GM21717 (cell line): Measurements from ENCODE around the gene MYL6B.
A peak's percentile ranks its signal among the peaks of the same experiment; 100 is the strongest.

Experiments
- ATAC-seq: cut with Tn5 transposase; IDR thresholded peaks from one replicate; pipeline ENCODE4 v1.9.1; 2021; ENCODE audit warnings: mild to moderate bottlenecking, moderate library complexity; ENCODE audit not compliant: unreplicated experiment

The MYL6B gene

DNA sequence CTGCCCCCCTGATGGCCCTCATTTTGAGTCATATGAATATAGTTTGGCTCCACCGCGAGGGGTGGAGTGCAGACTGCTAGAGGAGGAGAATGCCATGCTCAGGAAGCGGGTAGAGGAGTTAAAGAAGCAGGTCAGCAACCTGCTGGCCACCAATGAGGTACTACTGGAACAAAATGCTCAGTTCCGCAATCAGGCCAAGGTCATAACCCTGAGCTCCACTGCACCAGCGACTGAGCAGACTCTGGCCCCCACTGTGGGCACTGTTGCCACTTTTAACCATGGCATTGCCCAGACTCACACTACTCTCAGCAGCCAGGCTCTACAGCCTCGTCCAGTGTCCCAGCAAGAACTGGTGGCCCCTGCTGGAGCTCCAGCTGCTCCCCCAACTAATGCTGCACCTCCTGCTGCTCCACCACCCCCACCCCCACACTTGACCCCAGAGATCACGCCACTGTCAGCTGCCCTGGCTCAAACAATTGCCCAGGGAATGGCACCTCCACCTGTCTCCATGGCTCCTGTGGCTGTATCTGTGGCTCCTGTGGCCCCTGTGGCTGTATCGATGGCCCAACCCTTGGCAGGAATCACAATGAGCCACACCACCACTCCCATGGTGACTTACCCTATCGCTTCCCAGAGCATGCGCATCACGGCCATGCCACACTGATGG lies 31.1 kb upstream of the MYL6B start:
- no peak for ATAC-seq

DNA sequence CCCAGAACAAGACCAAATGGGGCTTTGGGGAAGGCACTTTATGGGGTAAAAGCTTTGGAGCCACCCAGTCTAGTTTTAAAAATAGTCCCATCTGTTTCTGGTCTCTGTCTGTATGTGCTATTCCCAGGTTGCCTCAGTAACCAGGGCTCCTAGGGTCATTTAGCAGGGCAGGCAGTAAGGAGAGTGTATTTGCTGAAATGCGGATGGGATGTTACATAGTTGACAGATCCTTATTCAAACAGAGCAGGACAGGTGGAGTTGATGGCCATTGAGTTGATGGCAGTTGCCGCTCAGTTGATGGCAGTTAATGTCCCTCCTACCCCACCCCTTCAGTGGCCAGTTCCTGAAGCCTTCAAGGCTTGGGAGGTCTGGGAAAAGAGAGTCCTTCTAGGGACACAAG lies 29.8 kb upstream of the MYL6B start:
- no peak for ATAC-seq

DNA sequence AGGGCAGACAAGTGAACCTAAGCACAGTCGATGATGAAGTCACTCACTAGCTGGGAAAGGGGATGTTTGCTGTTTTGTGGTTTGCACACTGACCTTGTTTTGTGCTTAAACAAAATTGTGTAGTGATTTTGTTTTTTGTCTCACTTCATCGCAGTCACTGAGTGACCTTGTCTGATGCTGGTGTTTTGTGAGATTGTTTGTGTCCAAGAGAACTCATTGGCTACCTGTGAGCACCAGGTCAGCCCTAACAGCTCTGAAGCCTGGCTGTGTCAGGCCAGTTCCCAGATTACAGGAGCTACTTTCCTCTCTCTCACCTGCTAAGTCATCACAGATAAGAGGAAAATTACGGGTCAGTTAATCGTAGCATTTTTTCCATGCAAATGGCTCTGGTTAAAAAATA lies 28.3 kb upstream of the MYL6B start:
- no peak for ATAC-seq

DNA sequence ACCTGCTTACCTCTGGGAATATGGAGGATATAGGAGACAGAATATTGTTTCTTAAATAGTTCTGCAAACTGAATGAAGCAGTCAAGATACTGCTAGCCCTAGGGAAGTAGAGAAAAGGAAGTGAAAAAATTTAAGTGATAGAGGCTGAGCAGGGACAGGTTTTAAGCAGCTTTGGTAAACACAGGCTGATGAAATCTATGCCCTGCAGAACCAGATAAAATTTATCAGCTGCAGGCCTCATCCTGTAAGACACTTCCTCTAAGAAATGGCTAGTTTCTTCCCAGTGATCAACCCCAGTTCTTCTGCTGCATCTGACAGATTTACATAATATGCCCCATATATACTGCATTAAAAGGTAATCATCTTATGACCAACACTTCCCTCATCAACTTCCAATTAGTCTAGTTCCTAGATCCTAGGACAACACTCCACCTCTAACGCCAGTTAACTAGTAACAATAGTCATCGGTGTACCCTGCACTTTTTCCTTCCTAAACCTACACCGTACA lies 25.6 kb upstream of the MYL6B start:
- ATAC-seq, result no peak

DNA sequence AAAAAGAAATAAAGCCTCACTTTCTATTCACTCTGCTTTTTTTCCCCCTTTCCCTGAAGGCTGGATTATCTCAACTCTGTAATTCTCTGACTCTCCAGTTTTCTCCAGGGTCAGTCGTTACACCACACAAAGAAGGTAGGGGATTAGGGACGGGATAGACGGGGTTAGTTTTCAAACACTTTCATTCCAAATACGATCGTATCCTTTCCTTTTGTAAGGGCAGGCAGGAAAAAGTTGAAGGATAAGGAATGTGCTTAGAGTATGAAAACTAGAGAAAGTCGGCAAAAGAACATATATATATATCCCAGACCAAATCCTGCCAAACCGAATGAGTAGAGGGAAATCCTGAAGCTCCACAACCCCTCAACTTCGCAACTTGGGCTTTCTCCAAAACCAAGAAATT lies 24.9 kb upstream of the MYL6B start:
- no peak for ATAC-seq

DNA sequence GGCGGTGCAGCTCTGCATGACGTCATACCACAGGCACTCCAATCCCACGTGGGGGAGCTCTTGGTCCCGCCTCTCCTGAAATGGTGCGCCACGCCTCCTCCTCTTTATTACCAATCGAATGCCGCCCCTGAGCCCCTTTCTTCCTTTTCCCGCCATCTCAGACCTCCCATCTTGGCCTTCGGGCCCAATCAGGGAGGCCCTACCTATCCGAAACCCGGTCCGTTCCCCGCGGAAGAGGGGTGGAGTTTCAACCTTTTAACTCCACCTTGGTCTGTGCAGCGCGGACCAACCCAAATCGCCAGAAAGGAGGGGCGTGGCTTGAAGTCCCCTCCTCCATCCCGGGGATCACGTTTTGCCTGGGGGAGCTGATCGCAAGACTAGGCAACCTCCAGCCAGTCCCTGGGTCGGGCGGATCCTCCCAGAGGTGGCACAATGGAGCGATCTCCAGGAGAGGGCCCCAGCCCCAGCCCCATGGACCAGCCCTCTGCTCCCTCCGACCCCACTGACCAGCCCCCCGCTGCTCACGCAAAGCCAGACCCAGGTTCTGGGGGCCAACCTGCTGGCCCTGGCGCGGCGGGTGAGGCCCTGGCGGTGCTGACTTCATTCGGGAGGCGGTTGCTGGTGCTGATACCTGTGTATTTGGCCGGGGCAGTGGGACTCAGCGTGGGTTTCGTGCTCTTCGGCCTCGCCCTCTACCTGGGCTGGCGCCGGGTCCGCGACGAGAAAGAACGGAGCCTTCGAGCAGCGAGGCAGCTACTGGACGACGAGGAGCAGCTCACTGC lies 24.3 kb upstream of the MYL6B start, which contains the start of gene ESYT1:
ESYT1 (plus strand) TSS at position 380 of the 782 bp plus-strand sequence; CDS start at position 433, 53 bp downstream.
- peak; percentile 80 for ATAC-seq

DNA sequence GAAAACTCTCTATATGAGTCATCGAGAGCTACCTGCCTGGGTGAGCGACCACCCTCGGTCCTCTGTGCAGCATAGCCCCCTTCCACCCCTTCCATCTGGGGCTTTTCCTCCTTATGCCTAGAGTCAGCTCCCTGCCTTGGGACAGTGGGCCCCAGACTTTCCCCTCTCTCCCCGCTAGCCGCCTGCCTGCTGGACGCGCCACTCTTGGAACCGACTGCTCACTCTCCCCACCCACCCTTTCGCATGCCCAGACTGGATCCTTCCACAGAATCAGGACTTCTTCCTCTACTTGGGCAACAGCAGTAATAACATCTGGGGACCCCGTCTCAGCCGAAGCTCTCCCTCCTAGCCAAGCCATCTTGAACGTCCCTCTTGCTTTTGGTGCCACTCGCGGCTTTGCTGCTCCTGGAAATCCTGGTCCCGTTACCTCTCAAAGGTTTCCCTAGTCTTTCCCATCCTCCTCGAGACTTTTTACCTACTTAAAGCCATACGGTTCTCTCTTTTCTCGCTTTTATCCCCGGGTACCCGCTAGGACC lies 23.6 kb upstream of the MYL6B start:
- no peak for ATAC-seq

DNA sequence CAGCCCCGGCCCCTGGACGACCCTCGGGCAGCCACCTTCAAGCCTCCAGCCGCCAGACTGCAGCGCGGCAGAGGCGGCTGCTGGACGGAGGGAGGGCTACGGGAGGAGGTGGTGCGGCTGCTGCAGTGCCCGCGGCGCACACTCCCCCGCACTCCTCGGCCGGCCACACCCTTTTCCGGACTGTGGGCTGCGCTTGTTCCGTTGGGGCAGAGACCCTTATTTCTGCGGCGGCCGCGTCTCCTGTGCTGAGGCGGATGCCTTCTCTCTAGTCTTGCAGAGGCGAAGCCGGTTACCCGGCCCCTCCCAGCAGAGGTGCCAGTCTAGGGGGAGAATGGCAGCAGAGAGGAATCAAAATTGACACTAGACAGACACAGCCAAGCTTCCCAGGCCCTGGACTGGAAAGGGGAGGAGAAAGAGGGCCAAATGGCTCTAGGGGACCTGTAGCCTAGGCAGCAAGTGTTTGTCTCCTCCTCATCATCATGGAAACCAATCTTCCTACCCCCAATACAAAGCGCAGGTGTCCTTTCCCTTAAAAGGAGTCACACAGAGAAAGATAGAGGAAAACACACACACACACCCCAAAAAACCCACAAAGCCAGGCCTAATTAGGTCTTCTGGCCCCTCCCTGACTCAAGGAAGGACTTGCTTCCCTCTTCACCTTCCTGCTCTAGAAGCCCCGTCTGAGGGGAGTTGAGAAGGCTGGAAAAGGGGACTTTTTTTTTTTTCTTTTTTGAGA lies 23.0 kb upstream of the MYL6B start:
- peak; percentile 30 for ATAC-seq

DNA sequence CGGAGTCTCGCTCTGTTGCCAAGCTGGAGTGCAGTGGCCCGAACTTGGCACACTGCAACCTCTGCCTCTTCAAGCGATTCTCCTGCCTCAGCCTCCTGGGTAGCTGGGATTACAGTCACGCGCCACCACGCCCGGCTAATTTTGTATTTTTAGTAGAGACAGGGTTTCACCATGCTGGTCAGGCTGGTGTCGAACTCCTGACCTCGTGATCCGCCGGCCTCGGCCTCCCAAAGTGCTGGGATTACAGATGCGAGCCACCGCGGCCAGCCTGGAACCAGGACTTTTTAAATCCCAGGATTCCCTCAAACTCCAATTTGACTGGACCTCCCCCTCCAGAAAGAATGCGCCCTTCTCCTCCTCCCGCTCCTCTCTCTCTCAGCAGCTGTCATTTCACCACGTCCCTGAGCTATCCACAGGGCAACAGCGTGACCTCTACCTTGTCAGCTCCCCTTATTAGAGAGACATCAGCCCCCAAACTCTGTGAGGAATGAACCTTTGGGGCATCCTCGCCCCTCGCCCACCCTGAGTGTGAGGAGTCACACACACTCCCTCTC lies 22.4 kb upstream of the MYL6B start:
- ATAC-seq, result no peak

DNA sequence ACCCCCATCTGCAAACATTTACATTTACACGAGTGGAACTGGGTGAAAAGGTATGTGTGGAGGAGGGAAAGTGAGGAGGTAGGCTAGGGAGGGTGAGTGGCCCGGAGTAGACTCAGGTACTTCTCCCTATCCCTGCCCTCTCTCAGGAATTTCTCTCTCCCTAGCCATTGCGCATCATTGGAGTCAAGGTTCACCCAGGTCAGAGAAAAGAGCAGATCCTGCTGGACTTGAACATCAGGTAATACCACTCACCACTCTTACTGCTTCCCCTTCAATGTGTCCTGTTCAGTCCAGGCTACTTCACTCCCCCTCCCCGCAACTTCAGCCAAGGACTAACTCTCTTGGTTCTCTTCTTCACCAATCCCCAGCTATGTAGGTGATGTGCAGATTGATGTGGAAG lies 21.5 kb upstream of the MYL6B start:
- ATAC-seq, result no peak

DNA sequence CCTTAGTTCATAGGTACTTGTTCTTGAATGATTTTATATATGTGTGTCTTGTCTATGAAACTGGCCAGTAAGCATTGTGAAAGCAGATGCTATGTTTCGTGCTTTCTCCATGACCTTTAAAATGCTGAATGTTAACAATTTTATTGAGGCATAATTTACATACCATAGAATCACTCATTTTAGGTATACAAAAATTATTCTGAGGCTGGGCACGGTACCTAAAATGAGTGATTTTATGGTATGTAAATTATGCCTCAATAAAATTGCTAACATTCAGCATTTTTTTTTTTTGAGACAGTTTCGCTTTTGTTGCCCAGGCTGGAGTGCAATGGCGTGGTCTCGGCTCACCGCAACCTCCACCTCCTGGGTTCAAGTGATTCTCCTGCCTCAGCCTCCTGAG lies 17.5 kb upstream of the MYL6B start:
- ATAC-seq, result no peak

DNA sequence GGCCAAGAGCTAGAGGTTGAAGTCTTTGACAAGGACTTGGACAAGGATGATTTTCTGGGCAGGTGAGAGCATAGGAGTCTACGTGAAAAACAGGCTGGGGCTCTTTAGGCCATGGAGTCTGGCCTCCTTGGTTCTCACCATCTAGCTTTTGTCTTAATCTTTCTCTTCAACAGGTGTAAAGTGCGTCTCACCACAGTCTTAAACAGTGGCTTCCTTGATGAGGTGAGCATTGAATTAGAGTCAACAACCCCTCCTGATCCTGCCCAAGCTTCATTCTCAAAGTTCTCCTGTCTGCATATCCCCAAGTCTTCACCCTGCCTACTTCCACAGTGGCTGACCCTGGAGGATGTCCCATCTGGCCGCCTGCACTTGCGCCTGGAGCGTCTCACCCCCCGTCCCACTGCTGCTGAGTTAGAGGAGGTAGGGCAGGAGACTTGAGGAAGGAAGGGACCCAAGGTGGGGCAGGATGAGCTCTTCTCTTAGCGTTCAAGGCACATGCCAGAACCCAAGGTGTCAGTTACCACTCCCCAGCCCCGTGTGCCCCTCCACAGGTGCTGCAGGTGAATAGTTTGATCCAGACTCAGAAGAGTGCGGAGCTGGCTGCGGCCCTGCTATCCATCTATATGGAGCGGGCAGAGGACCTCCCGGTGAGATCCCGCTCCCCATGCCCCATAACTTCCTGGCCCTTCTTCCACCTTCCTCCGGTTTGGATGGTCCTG lies 14.4 kb upstream of the MYL6B start:
- no peak for ATAC-seq

DNA sequence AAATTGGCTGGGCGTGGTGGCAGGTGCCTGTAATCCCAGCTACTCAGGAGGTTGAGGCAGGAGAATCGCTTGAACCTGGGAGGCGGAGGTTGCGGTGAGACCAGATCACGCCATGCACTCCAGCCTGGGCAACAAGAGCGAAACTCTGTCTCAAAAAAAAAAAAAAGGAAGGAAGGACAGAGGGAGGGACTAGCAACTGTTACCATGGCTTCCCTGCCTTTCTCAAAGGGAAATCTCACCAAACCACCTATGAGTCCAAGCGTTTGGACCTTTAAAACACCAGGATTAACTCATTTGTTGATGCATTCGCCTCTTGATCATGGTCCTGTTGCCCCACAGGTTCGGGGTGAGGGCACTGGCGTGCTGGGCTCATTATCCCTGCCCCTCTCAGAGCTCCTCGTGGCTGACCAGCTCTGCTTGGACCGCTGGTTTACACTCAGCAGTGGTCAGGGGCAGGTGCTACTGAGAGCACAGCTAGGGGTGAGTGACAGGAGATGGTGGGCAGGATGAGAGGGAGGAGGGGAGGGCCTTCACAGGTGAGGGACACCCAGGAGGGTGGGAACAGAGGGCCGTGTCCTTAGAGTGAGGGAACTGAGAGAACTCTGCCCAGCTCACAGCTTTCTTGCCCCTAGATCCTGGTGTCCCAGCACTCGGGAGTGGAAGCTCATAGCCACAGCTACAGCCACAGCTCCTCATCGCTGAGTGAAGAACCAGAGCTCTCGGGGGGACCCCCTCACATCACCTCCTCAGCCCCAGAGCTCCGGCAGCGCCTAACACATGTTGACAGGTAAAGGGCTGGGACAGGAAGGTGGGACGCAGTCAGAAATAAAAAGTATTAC lies 10.2 kb upstream of the MYL6B start:
- no peak for ATAC-seq

DNA sequence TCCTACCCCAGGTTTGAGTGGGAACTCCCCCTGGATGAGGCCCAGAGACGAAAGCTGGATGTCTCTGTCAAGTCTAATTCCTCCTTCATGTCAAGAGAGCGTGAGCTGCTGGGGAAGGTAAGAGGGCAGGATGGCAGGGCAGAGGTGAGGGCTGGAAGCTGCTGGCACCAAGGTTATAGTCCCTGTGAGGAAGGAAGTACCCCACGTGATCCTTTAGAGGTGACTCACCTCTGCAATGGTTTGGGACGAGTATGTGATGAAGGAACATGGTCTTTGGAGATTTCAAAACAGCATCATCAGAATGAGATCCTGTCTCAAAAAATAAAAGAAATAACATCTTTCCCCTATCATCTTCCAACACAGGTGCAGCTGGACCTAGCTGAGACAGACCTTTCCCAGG lies 9.2 kb upstream of the MYL6B start:
- ATAC-seq, result no peak

DNA sequence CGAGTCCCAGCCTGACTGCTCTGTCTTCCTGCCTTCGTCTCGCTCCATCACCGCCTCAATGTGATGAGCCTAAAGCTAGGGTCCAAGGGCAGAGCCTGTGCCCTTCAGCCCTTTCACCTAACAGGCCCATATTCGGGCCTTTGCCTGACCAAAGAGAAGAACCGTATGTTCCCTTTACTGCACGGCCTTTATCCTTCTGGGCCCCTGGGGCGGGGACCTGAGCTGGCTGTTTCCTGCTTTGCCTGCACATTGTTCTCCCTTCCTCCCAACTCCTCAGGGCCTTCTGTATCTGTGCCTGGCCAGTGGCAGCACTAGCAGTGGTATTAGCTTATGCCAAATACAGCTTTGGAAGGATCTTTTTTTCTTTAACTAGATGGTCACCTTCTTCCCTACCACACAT lies 8.5 kb upstream of the MYL6B start:
- ATAC-seq, result no peak

DNA sequence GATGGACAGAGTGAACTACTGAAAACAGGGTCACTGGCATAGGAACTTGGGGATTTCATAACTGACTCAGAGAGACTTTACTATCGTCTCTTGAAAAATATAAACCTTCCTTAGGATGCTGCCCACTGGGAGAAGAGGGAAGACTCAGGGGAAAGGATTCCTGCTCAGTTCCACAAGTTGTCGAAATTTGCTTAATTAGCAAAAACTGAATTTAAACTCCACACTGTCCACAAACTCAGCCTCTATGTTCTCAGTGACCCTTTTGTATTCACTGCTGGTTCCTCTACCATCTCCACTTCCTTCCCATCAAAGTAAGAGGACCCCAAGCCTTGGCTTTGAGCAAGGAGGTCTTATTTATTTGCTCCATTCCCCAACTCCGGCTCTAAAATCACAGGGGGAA lies 7.2 kb upstream of the MYL6B start:
- ATAC-seq, result no peak

DNA sequence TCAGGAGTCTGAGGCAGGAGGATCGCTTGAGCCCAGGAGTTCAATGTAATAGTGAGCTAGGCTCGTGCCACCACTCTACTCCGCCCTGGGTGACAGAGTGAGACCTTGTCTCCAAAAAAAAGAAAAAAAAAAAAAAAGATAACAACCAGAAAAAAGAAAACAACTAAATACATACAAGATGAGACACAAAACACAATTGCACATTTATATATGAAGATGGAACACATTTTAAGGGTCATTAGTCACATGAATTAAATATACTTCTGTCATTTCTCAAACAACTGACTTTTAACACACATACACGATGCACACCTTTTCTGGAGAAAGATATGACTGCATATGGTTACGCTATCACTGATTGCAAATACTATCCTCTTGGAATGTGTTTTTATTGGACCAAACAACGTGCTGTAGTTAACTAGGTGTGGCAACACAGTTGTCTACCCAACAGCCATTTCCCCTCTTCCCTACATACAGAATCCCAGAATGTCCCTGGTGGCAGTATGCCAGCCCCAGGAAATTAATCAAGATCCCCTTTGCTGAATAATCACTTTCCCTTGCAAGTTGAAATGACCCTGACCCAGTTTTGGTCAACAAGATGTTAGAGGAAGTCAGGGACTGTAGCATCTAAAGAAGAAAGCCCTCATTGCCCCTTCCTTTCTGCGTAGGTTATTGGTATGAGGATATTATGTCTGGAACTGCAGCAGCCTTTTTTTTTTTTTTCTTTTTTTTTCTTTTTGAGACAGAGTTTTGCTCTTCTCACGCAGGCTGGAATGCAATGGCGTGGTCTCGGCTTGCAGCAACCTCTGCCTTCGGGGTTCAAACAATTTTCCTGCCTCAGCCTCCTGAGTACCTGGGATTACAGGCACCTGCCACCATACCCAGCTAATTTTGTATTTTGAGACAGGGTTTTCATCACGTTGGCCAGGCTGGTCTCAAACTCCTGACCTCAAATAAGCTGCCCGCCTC lies 5.6 kb upstream of the MYL6B start:
- ATAC-seq, result no peak

DNA sequence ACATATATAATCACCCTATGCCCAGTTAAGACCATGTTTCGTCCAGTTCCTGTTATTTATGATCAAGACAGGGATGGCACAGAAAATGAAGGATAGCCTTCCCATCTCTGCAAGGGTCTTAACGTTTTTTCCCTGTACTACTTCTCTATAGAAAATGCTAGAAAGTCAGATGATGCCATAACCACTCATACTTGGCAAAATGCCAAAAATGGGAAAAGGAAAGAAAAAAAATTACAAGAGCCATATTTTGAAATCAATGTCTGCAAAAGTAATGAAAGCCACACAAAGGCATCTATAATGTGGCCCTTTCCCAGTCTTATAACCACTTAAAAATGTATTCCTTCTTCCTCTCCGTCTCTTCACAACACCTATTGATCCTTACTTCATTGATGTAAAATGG lies 1.8 kb upstream of the MYL6B start:
- ATAC-seq, result no peak
